Caco-2 (cell line): ENCODE data around the gene TET3. TPM values are rescaled to one million over a fixed set of nuclear protein-coding genes. Genes with fewer than 3 reads are reported as not detected.

Source experiments
- BruUV-seq: library from RNA; stranded (reverse); fragments of 400-500 nt; replicated peaks from 2 replicates; lab custom pipeline; 2021; lab: Mats Ljungman, UMichigan
- CTCF ChIA-PET: fragments of 300-600 bp; sonication (Branson Sonifier 250); formaldehyde crosslinking; loops from one replicate; lab custom pipeline; 2022; ENCODE audit warnings: antibody characterized with exemption; lab: Charles Lee
- POLR2A ChIA-PET: fragments of 300-600 bp; sonication (Branson Sonifier 250); formaldehyde crosslinking; loops from one replicate; lab custom pipeline; 2022; ENCODE audit warnings: antibody characterized with exemption; lab: Charles Lee
- DNase-seq, 2 experiments: peaks; one replicate each; pipeline versions ENCODE4 v3.0.0 to v3.0.0-alpha.2; 2020 to 2022
- H3K27me3 ChIP-seq: replicated peaks from 2 replicates; pipeline ENCODE4 v1.6.0; 2011; ENCODE audit warnings: low read length; ENCODE audit not compliant: control insufficient read depth, insufficient read depth
- H3K36me3 ChIP-seq: 2 replicates; pipeline ENCODE4 v1.5.1; 2011; ENCODE audit warnings: low read length; ENCODE audit not compliant: control insufficient read depth, insufficient read depth
- H3K4me1 ChIP-seq: fragments of 250-450 bp; sonication (Bioruptor Pico); 2 replicates; pipeline ENCODE4 v1.5.1; 2020; ENCODE audit warnings: mild to moderate bottlenecking
- H3K4me3 ChIP-seq: 2 replicates; pipeline ENCODE4 v1.5.1; 2011; ENCODE audit warnings: low read depth, mild to moderate bottlenecking, control low read depth, low read length
- H3K9me3 ChIP-seq: fragments of 250-450 bp; sonication (Bioruptor Pico); 2 replicates; pipeline ENCODE4 v1.5.1; 2020; ENCODE audit warnings: mild to moderate bottlenecking, moderate library complexity
- H3K27ac Mint-ChIP-seq: one replicate; pipeline ENCODE4 v1.8.0; 2022; ENCODE audit warnings: mixed read lengths; ENCODE audit not compliant: unreplicated experiment
- H3K27me3 Mint-ChIP-seq: one replicate; pipeline ENCODE4 v1.8.0; 2022; ENCODE audit warnings: mixed read lengths; ENCODE audit not compliant: insufficient read depth, unreplicated experiment
- H3K36me3 Mint-ChIP-seq: one replicate; pipeline ENCODE4 v1.8.0; 2022; ENCODE audit warnings: mild to moderate bottlenecking, mixed read lengths; ENCODE audit not compliant: insufficient read depth, unreplicated experiment
- H3K4me1 Mint-ChIP-seq: one replicate; pipeline ENCODE4 v1.8.0; 2022; ENCODE audit warnings: low read depth, mixed read lengths; ENCODE audit not compliant: unreplicated experiment
- H3K4me3 Mint-ChIP-seq: one replicate; pipeline ENCODE4 v1.8.0; 2022; ENCODE audit warnings: mild to moderate bottlenecking, moderate library complexity, mixed read lengths; ENCODE audit not compliant: unreplicated experiment
- H3K9me3 Mint-ChIP-seq: one replicate; pipeline ENCODE4 v1.8.0; 2022; ENCODE audit warnings: mixed read lengths; ENCODE audit not compliant: unreplicated experiment
- CTCF ChIP-seq, 2 experiments: fragments of 200-600 bp in 1 of 2; IDR thresholded peaks; 1 replicate in 1 of 2; 2 replicates in 1 of 2; pipeline versions ENCODE4 v1.5.1 to v1.8.0; 2011 to 2022; ENCODE audit warnings: antibody characterized with exemption in 1 of 2, control low read depth in 1 of 2, inconsistent platforms in 1 of 2, low read depth in 1 of 2, low read length in 1 of 2, mild to moderate bottlenecking in 1 of 2, moderate library complexity in 1 of 2; ENCODE audit not compliant: insufficient read depth in 1 of 2, severe bottlenecking in 1 of 2, unreplicated experiment in 1 of 2
- intact Hi-C: fragments of 100-400 bp; cut with micrococcal nuclease; formaldehyde crosslinking; loops from one replicate; pipeline ENCODE4 v1.10.0; 2022; ENCODE audit not compliant: unreplicated experiment
- total RNA-seq: library from RNA; stranded (reverse); gene quantifications from 2 replicates; pipeline ENCODE4 v1.2.3, GENCODE V29; 2022

TET3 gene
- total RNA-seq, 1 experiment from 2014 or later: 27.5 TPM

GRCh38 chr2:73949802-73950201 lies 34.9 kb upstream of the TET3 start:
- ChIA-PET CTCF (no interaction called here), POLR2A (no interaction called here)
- Histone ChIP-seq H3K9me3 (no peaks in the 10 kb centered on the region), H3K27me3 (no peaks in the 10 kb centered on the region), H3K4me3 (no peak overlapping the region), H3K36me3 (peaks cover 2% of the 10 kb centered on the region), H3K4me1 (no peaks in the 10 kb centered on the region)
- BruUV-seq: no TSS peak
- no peak for TF ChIP-seq CTCF (IDR thresholded peaks at IDR 0.05; ENCODE audit: insufficient read depth in 1 of 2, low read depth in 1 of 2, low read length in 1 of 2, severe bottlenecking in 1 of 2, unreplicated experiment in 1 of 2)
- Mint-ChIP-seq H3K4me3 (no peak overlapping the region), H3K9me3 (no peaks in the 10 kb centered on the region), H3K27me3 (no peaks in the 10 kb centered on the region), H3K27ac (no peak overlapping the region), H3K4me1 (no peaks in the 10 kb centered on the region), H3K36me3 (peaks cover 66% of the 10 kb centered on the region)
- DNase-seq: no peak
- intact Hi-C loops: no loop called here

GRCh38 chr2:73952499-73953446 lies 31.9 kb upstream of the TET3 start:
- TF ChIP-seq CTCF (IDR thresholded peaks at IDR 0.05; ENCODE audit: insufficient read depth in 1 of 2, low read depth in 1 of 2, low read length in 1 of 2, severe bottlenecking in 1 of 2, unreplicated experiment in 1 of 2): no peak
- H3K9me3 Mint-ChIP-seq: no peaks in the 10 kb centered on the region
- Histone ChIP-seq H3K36me3 (peaks cover 2% of the 10 kb centered on the region), H3K27me3 (no peaks in the 10 kb centered on the region), H3K4me3 (no peak overlapping the region), H3K9me3 (no peaks in the 10 kb centered on the region), H3K4me1 (peaks cover 7% of the 10 kb centered on the region; the same call in 1 of the 2 replicates)
- CTCF ChIA-PET: no interaction called here
- H3K27me3 Mint-ChIP-seq: no peaks in the 10 kb centered on the region
- peaks cover 5% of the 10 kb centered on the region for H3K4me1 Mint-ChIP-seq
- intact Hi-C loops: no loop called here
- no peak overlapping the region for H3K4me3 Mint-ChIP-seq
- H3K36me3 Mint-ChIP-seq: peaks cover 70% of the 10 kb centered on the region
- POLR2A ChIA-PET: interaction anchor here (0.7 kb wide), 1 partner anchor 68 kb away, joined by 3 read pairs; no protein-coding TSS in a partner anchor
- peak overlapping the region; percentile 6 for H3K27ac Mint-ChIP-seq
- DNase-seq: no peak
- no TSS peak for BruUV-seq

- H3K36me3 Mint-ChIP-seq: peaks cover 67% of the 10 kb centered on the region
- peaks cover 5% of the 10 kb centered on the region for H3K4me1 Mint-ChIP-seq
- peak in 1 of 2 experiments; percentile 8 for TF ChIP-seq CTCF (IDR thresholded peaks at IDR 0.05; ENCODE audit: insufficient read depth in 1 of 2, low read depth in 1 of 2, low read length in 1 of 2, severe bottlenecking in 1 of 2, unreplicated experiment in 1 of 2)
Measured at GRCh38 chr2:73956218-73956865, 28.4 kb upstream of the TET3 start.

More at GRCh38 chr2:73956218-73956865, 28.4 kb upstream of the TET3 start:
- Histone ChIP-seq H3K36me3 (no peaks in the 10 kb centered on the region; the same call in 1 of the 2 replicates), H3K4me3 (no peak overlapping the region), H3K4me1 (peaks cover 7% of the 10 kb centered on the region; the same call in 1 of the 2 replicates), H3K27me3 (no peaks in the 10 kb centered on the region), H3K9me3 (no peaks in the 10 kb centered on the region)
- Mint-ChIP-seq H3K9me3 (no peaks in the 10 kb centered on the region), H3K4me3 (no peak overlapping the region), H3K27ac (no peak overlapping the region), H3K27me3 (no peaks in the 10 kb centered on the region)
- intact Hi-C loops: loop anchor here (2.0 kb wide), 1 partner anchor 24 kb away; no protein-coding TSS in a partner anchor
- peak in 1 of 2 experiments; percentile 18 for DNase-seq
- ChIA-PET POLR2A (no interaction called here), CTCF (no interaction called here)
- BruUV-seq: no TSS peak
